GM18505 (cell line): ENCODE results near the gene OR51A2.
"Not testable (repeated sequence)": the region's sequence is repeated elsewhere in the genome, so short reads cannot be mapped to it uniquely, and the experiment has no call there.

ENCODE experiments used
- ATAC-seq: cut with Tn5 transposase; IDR thresholded peaks from one replicate; pipeline ENCODE4 v1.9.1; 2021; ENCODE audit not compliant: unreplicated experiment
- POLR2A ChIP-seq: IDR thresholded peaks from 4 replicates; pipeline ENCODE4 v1.6.1; 2011; ENCODE audit warnings: borderline replicate concordance; ENCODE audit not compliant: insufficient read depth, insufficient read length; ENCODE audit errors: extremely low read depth

OR51A2 gene

DNA sequence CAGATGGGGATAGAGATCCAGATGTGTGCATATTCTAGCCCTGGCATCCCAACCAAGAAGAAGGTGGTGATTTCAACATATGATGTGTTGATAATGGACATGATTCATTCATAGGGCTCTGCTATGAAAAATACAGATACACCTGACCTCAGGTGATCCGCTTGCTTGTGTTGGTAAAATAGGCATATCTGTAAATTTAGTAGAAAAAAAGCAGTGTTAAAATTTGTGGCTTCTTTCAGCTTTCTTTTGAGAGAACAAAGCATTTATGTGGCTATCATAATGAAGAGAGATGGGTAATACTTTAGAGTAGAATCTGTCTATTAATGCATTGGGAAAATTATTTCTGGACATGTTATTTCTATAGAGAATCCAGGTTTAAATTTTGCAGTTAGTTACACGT lies at the start of gene OR51A2:
OR51A2 (minus strand) TSS at position 101 of the 400 bp plus-strand sequence; CDS start at position 101, 0 bp downstream.
- ATAC-seq: not testable (repeated sequence)

DNA sequence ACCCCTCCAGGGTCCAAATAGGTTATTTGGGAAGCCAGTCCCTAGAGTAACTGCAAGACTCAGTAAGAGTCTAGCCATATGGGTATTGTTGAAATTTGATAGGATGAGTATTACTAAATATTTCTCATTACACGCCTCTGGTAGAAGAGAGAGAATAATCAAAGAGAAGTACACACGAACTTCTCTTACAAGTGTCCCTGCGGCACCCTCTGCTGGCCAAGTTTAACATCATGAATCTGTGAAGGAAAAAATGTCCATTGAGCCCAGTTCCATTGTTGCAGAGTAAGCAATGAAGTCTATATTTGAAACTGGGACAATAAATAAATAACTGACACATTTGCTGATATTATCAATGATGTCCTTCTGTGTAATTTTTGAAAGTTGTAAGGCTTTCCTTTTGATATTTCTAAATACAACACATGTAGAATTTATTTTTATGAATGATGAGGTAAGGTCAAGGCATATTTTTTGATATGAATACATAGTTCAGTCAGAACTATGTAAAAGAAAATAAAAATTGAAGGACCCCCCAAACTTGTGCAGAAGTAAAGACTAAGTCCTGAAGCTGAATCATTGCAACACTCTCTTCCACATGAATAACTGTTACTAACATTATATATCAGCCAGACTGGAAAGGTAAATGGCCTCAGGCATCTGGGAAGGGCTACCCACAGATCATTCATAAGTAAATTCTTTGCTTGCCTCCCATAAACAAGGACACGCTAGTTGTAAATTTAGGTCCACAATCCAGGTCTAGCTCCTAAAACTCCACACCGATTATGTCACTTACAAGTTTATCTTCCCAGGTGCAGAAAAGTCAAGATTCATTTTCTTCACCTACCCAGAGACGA lies 49.1 kb upstream of the OR51A2 start:
- no peak for ATAC-seq

DNA sequence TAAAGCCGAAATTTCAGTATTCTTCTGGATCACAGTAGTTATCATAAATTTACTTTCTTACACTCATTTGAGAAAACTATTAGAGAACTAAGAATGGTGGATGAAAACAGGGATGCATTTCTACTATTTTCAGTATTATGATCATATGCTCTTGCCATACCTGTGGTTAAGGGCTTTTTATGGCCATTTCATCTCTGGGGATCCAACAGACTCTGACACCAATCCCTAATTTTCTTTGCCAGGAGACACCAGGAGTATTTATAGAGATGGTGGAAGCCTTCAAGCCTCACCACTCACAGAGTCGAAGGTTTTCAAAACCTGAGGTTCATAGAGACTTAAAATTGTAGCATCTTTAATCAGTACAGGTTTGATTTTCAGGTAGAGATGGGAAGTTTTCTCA lies 39.0 kb upstream of the OR51A2 start, which contains the start of gene OR51L1:
OR51L1 (plus strand) TSS at position 301 of the 400 bp plus-strand sequence. CDS start 4,132 bp downstream, outside the sequence.
- no peak for TF ChIP-seq POLR2A
- ATAC-seq: no peak

More for the DNA sequence above, 49.1 kb upstream of the OR51A2 start:
- TF ChIP-seq POLR2A: no peak

GRCh38 chr11:4991060-4991459 lies 35.5 kb upstream of the OR51A2 start:
- TF ChIP-seq POLR2A: no peak
- ATAC-seq: no peak

DNA sequence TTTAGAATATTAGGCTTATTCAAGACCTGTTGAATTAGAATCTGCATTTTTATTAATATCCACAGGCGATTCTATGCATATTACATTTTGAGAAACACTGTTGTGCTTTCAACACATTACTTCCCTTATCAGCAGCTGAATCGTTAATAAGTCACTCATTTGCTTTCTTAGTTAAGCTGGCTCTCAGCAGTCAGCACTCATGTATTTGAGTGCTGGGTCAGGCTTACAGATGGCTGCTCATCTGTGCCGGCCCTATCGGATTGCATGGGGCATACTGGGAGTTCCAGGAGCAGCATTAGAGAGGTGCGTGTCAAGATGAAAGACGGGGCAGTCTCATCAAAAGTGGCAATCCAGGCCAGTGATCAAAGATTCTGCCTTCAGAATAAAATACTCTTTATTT lies 28.3 kb upstream of the OR51A2 start:
- ATAC-seq: no peak
- no peak for TF ChIP-seq POLR2A

GRCh38 chr11:4982678-4983077 lies 27.2 kb upstream of the OR51A2 start:
- no peak for TF ChIP-seq POLR2A
- ATAC-seq: no peak

GRCh38 chr11:4979036-4979435 lies 23.5 kb upstream of the OR51A2 start:
- TF ChIP-seq POLR2A: no peak
- no peak for ATAC-seq

DNA sequence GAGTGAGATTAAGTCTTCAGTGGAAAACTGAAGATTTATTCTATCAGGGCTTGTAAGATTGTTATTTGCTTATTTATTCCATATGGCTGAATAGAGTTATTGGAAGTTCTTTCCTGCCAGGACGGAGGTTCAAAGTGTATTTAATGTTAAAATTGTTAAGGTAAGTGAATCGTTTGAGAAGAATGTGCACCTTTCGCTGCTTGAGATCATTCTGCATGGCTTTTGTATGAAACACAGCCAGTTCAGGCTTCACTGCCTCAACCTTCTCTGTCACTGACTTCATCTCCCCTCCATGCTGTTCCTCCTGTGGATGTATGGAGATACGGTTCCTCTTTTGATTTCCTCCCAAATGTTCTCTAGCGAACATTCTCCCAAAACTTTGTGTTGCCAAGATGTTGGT lies 19.9 kb upstream of the OR51A2 start:
- no peak for ATAC-seq
- no peak for TF ChIP-seq POLR2A

DNA sequence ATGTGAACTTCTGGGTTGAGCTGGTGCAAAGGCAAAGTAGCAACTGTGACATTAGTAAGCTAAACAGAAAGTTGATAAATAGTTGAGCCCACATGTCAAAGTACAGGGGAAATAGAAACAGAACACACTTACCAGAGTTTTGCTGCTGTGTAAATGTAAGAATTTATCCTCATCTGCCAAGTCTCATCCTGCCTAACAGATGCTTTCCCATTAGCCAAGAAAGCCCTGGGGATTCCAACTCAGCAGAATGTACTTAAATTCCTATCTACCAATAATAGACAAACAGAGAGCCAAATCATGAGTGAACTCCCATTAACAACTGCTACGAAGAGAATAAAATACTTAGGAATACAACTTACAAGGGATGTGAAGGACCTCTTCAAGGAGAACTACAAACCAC lies 7.3 kb upstream of the OR51A2 start:
- ATAC-seq: no peak
- no peak for TF ChIP-seq POLR2A

DNA sequence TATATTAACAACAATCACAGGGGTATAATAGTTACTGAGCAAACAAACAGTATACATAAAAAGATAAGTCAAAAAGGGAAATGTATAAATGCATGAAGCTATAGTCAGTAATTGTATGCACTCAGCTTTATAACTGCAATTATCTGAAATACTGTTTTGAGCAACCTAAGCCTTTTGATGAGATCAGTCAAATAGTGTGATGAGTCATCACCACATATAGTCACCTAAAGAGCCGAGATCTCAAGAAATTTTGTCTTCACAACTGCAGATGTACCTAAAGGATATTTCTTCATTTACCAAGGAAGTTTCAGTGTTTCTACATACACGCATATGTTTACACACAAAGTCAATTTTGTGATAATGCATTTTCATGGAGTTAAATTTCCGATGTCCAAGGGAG lies 5.4 kb upstream of the OR51A2 start:
- no peak for TF ChIP-seq POLR2A
- no peak for ATAC-seq

DNA sequence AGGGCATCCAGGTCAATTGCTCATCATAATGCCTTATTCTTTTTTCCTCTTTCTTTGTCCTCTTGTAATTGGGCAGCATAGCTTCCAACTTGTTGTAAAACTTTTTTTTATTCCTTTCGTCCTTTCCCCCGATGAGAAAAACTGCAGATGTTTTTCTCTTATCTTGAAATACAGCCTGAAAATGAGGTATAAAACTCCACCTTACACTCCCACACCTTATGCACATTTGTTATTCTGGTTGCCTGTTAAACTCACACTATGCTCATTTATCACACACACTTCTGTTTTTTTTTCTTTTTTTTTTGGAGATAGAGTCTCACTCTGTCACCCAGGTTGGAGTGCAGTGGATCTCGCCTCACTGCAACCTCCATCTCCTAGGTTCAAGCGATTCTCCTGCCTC lies 1.9 kb upstream of the OR51A2 start:
- no peak for ATAC-seq
- TF ChIP-seq POLR2A: no peak

- TF ChIP-seq POLR2A: no peak
- ATAC-seq: no peak
Observed at GRCh38 chr11:4947505-4947904, 8.0 kb downstream of the OR51A2 start, which contains the start of gene OR51A4. Gene OR51A4, minus strand, starts transcription at chr11:4947605. Its CDS starts 505 bp downstream, at chr11:4947100.

DNA sequence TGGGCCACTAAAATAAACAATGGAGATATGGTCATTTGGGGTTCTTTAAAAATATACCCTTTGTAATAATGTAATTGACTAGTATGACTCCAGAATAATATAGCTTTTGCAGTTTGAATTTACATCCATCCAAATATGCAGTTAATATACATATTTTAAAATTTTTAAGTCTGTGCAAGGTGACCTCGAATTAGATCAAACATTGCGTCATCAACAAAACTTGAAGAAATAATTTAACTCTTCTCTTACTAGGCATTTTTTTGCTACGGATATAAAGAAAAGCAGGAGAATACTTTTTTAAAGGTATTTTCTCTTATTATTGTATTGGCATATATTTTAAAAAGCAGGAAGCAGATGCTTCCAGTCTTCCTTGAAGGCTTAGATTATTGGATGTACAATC lies 18.8 kb downstream of the OR51A2 start:
- TF ChIP-seq POLR2A: no peak
- no peak for ATAC-seq

GRCh38 chr11:4932751-4933150 lies 22.8 kb downstream of the OR51A2 start:
- TF ChIP-seq POLR2A: no peak
- ATAC-seq: no peak
